MM.1S (cell line): ENCODE results near the gene MPP3.

Experiments
- CTCF ChIP-seq: fragments of 300-600 bp; sonication (generic); IDR thresholded peaks from 2 replicates; pipeline ENCODE4 v1.5.1; 2016; ENCODE audit warnings: antibody characterized with exemption, low read length, mixed read lengths
- EZH2 ChIP-seq: fragments of 300-600 bp; sonication (generic); optimal IDR thresholded peaks from 2 replicates; pipeline ENCODE3; 2017; ENCODE audit warnings: low read depth, mild to moderate bottlenecking, antibody characterized with exemption, low read length, mixed read lengths

GRCh38 chr17:43871946-43872690 lies 39.2 kb upstream of the MPP3 start:
- TF ChIP-seq CTCF (no peak), EZH2 (no peak)
